ENCODE measurements around the gene NTSR2. TPM values are rescaled to one million over a fixed set of nuclear protein-coding genes. Genes with fewer than 3 reads are reported as not detected.

Gene NTSR2
- total RNA-seq, 1 experiment from 2014 or later, result not detected

DNA sequence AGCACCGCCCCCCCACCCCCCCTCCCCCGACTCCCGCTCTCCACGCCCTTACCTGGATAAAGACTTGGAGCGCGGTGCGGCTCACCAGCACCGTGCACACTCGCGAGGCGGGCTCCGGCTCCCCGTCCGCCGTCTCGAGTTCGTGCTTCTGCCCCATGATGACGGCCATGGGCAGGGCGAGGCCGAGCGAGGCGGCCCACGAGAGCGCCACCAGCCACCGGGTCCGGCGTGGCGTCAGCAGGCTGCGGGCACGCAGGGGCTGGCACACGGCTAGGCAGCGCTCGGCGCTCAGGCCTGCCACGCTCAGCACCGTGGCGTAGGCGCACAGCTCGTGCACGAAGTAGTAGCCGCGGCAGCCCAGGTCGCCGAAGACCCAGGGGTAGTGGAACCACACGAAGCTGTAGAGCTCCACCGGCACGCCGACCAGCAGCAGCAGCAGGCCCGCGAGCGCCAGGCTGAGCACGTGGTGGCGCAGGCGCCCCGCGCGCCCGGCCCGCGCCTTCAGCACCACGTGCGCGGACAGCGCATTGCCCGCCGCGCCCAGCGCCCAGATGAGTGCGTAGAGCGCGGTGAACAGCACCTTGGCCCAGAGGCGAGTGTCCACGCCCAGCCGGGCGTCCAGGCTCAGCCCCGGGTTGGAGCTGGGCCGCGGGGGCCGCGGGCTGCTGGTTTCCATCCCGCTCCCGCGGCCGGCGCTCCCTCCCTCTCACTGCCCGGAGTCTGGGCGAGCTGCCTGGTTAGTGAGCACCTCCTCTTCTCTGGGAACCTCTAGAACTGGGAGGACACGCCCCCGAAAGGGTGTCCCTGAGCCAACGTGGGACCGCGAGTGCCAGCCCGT is at the start of gene NTSR2 (continued):
- TF ChIP-seq TEAD4 (CRISPR knock-in tag; IDR thresholded peaks at IDR 0.05) (peak; percentile 97), ZBTB21 (CRISPR knock-in tag; IDR thresholded peaks at IDR 0.05; ENCODE audit: borderline replicate concordance) (peak; percentile 98), SP1 (CRISPR knock-in tag; conservative IDR thresholded peaks at IDR 0.05) (peak; percentile 94), ZNF232 (CRISPR knock-in tag; IDR thresholded peaks at IDR 0.05) (peak; percentile 100), FOXP1 (CRISPR knock-in tag; IDR thresholded peaks at IDR 0.05; ENCODE audit: borderline replicate concordance) (peak; percentile 100), E2F1 (CRISPR knock-in tag; IDR thresholded peaks at IDR 0.05) (peak; percentile 99), CTCF (IDR thresholded peaks at IDR 0.05) (no peak), ZNF512 (CRISPR knock-in tag; IDR thresholded peaks at IDR 0.05; ENCODE audit: borderline replicate concordance) (peak; percentile 82; the same call in 1 of the 2 replicates), NFE2L1 (CRISPR knock-in tag; IDR thresholded peaks at IDR 0.05) (peak; percentile 100), SOX15 (CRISPR knock-in tag; IDR thresholded peaks at IDR 0.05) (no peak), PREB (CRISPR knock-in tag; IDR thresholded peaks at IDR 0.05; ENCODE audit: borderline replicate concordance) (peak; percentile 99)
- TF ChIP-seq, protein P1, sequence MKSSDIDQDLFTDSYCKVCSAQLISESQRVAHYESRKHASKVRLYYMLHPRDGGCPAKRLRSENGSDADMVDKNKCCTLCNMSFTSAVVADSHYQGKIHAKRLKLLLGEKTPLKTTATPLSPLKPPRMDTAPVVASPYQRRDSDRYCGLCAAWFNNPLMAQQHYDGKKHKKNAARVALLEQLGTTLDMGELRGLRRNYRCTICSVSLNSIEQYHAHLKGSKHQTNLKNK (CRISPR knock-in tag; IDR thresholded peaks at IDR 0.05), result no peak
- TF ChIP-seq, protein P2, sequence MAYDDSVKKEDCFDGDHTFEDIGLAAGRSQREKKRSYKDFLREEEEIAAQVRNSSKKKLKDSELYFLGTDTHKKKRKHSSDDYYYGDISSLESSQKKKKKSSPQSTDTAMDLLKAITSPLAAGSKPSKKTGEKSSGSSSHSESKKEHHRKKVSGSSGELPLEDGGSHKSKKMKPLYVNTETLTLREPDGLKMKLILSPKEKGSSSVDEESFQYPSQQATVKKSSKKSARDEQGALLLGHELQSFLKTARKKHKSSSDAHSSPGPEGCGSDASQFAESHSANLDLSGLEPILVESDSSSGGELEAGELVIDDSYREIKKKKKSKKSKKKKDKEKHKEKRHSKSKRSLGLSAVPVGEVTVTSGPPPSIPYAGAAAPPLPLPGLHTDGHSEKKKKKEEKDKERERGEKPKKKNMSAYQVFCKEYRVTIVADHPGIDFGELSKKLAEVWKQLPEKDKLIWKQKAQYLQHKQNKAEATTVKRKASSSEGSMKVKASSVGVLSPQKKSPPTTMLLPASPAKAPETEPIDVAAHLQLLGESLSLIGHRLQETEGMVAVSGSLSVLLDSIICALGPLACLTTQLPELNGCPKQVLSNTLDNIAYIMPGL (CRISPR knock-in tag; IDR thresholded peaks at IDR 0.05), result peak; percentile 97
- TF ChIP-seq, protein P3, sequence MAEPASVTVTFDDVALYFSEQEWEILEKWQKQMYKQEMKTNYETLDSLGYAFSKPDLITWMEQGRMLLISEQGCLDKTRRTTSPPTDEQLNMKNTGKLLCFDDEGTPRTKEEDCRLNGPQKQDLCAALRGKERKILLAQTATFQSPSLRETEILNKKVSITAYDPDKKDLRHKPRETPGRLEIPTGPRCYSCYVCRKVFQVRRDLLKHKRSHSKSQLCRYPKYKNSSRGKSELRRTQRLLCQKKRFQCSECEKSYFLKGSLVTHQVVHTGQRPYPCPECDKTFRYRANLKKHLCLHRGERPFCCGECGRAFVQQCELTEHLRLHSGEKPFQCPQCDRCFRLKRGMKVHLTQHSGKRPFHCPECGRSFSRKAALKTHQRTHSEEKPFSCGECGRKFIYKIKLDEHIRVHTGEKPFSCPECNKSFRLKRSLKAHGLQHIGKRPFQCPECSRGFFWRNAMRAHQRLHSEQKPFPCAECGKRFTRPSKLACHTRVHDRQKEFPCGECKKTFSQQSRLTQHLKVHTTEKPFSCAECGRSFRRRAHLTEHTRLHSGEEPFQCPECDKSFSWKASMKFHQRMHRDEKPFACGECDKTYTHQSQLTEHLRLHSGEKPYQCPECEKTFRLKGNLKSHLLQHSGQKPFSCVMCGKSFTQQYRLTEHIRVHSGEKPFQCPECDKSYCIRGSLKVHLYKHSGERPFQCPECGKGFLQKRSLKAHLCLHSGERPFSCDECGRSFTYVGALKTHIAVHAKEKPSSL (CRISPR knock-in tag; conservative IDR thresholded peaks at IDR 0.05), result no peak
- TF ChIP-seq, protein P4, sequence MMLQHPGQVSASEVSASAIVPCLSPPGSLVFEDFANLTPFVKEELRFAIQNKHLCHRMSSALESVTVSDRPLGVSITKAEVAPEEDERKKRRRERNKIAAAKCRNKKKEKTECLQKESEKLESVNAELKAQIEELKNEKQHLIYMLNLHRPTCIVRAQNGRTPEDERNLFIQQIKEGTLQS (CRISPR knock-in tag; conservative IDR thresholded peaks at IDR 0.05), result peak; percentile 96
- TF ChIP-seq, protein P5, sequence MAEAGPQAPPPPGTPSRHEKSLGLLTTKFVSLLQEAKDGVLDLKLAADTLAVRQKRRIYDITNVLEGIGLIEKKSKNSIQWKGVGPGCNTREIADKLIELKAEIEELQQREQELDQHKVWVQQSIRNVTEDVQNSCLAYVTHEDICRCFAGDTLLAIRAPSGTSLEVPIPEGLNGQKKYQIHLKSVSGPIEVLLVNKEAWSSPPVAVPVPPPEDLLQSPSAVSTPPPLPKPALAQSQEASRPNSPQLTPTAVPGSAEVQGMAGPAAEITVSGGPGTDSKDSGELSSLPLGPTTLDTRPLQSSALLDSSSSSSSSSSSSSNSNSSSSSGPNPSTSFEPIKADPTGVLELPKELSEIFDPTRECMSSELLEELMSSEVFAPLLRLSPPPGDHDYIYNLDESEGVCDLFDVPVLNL (CRISPR knock-in tag; IDR thresholded peaks at IDR 0.05; ENCODE audit: borderline replicate concordance, low read depth), result peak; percentile 95
- TF ChIP-seq, protein P6, sequence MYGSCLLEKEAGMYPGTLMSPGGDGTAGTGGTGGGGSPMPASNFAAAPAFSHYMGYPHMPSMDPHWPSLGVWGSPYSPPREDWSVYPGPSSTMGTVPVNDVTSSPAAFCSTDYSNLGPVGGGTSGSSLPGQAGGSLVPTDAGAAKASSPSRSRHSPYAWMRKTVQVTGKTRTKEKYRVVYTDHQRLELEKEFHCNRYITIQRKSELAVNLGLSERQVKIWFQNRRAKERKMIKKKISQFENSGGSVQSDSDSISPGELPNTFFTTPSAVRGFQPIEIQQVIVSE (CRISPR knock-in tag; IDR thresholded peaks at IDR 0.05; ENCODE audit: borderline replicate concordance), result no peak
- TF ChIP-seq, protein P7, sequence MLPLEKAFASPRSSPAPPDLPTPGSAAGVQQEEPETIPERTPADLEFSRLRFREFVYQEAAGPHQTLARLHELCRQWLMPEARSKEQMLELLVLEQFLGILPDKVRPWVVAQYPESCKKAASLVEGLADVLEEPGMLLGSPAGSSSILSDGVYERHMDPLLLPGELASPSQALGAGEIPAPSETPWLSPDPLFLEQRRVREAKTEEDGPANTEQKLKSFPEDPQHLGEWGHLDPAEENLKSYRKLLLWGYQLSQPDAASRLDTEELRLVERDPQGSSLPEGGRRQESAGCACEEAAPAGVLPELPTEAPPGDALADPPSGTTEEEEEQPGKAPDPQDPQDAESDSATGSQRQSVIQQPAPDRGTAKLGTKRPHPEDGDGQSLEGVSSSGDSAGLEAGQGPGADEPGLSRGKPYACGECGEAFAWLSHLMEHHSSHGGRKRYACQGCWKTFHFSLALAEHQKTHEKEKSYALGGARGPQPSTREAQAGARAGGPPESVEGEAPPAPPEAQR (CRISPR knock-in tag; IDR thresholded peaks at IDR 0.05), result no peak

Data from WTC11 (cell line).